Forelimb muscle (tissue), 1 donor: ENCODE measurements around the gene PLEKHG4. TPM values are rescaled to one million over a fixed set of nuclear protein-coding genes. Genes with fewer than 3 reads are reported as not detected.

Source experiments
- DNase-seq: peaks from one replicate; pipeline ENCODE4 v3.0.0-alpha.2; 2013; ENCODE audit warnings: low read depth
- polyA plus RNA-seq: library from polyadenylated mRNA; unstranded; fragments of 120-200 nt; gene quantifications from one replicate; pipeline ENCODE4 v1.2.1, GENCODE V29; 2013; ENCODE audit not compliant: insufficient read length

Gene PLEKHG4
- polyA plus RNA-seq, 1 donor: 9.9 TPM

- DNase-seq: no peak
Observed at GRCh38 chr16:67329901-67330300, 50.6 kb downstream of the PLEKHG4 start.

- no peak for DNase-seq
Observed at GRCh38 chr16:67333315-67333714, 54.0 kb downstream of the PLEKHG4 start.

- DNase-seq: no peak
Observed at GRCh38 chr16:67336116-67336515, 56.8 kb downstream of the PLEKHG4 start.

- DNase-seq: no peak
Observed at GRCh38 chr16:67336648-67337047, 57.3 kb downstream of the PLEKHG4 start.

Other genes with a start within 250 kb of the PLEKHG4 start
- gene PHAF1, start 169.6 kb upstream of the PLEKHG4 start, polyA plus RNA-seq: 18.4 TPM
- 9.7 TPM for gene B3GNT9, start 128.5 kb upstream of the PLEKHG4 start, polyA plus RNA-seq
- 4.4 TPM for gene TRADD, start 119.6 kb upstream of the PLEKHG4 start, polyA plus RNA-seq
- gene FBXL8, start 119.6 kb upstream of the PLEKHG4 start, polyA plus RNA-seq: 3.6 TPM
- 3.5 TPM for gene HSF4, start 114.8 kb upstream of the PLEKHG4 start, polyA plus RNA-seq
- gene NOL3, start 109.0 kb upstream of the PLEKHG4 start, polyA plus RNA-seq: 34.4 TPM
- gene MATCAP1, start 95.6 kb upstream of the PLEKHG4 start, polyA plus RNA-seq: 18.8 TPM
- gene EXOC3L1, start 89.4 kb upstream of the PLEKHG4 start, polyA plus RNA-seq: 12.9 TPM
- 40.5 TPM for gene E2F4, start 87.4 kb upstream of the PLEKHG4 start, polyA plus RNA-seq
- 1.1 TPM for gene ELMO3, start 80.4 kb upstream of the PLEKHG4 start, polyA plus RNA-seq
- gene TMEM208, start 52.4 kb upstream of the PLEKHG4 start, polyA plus RNA-seq: 18.6 TPM
- 24.6 TPM for gene FHOD1, start 32.1 kb upstream of the PLEKHG4 start, polyA plus RNA-seq
- gene SLC9A5, start 30.6 kb upstream of the PLEKHG4 start, polyA plus RNA-seq: 1.2 TPM
- gene KCTD19, start 47.2 kb downstream of the PLEKHG4 start, polyA plus RNA-seq: 0.32 TPM
- 0.47 TPM for gene LRRC36, start 47.3 kb downstream of the PLEKHG4 start, polyA plus RNA-seq
- 497 TPM for gene TPPP3, start 114.0 kb downstream of the PLEKHG4 start, polyA plus RNA-seq
- gene ZDHHC1, start 136.9 kb downstream of the PLEKHG4 start, polyA plus RNA-seq: 18.9 TPM
- gene HSD11B2, start 151.6 kb downstream of the PLEKHG4 start, polyA plus RNA-seq: 11.1 TPM
- 61.4 TPM for gene ATP6V0D1, start 201.6 kb downstream of the PLEKHG4 start, polyA plus RNA-seq
- not detected for gene AGRP, start 204.0 kb downstream of the PLEKHG4 start, polyA plus RNA-seq
- 46.5 TPM for gene RIPOR1, start 249.3 kb downstream of the PLEKHG4 start, polyA plus RNA-seq